Measurements from ENCODE around the gene CORIN. TPM values are rescaled to one million over a fixed set of nuclear protein-coding genes. Genes with fewer than 3 reads are reported as not detected.

The CORIN gene
- total RNA-seq, 1 donor from 2014 or later = 2.6 TPM

- Mint-ChIP-seq H3K4me1 (ENCODE audit: unreplicated experiment) (peaks cover 2% of the 10 kb centered on the region), H3K4me3 (ENCODE audit: unreplicated experiment) (no peak overlapping the region), H3K27ac (ENCODE audit: unreplicated experiment) (no peak overlapping the region), H3K36me3 (ENCODE audit: unreplicated experiment) (peaks cover 4% of the 10 kb centered on the region), H3K9me3 (ENCODE audit: unreplicated experiment) (peaks cover 14% of the 10 kb centered on the region), H3K27me3 (ENCODE audit: unreplicated experiment) (peaks cover 8% of the 10 kb centered on the region)
- no peak for DNase-seq (ENCODE audit: extremely low spot score, unreplicated experiment)
- TF ChIP-seq CTCF (IDR thresholded peaks at IDR 0.05) = no peak
Observed at GRCh38 chr4:47830265-47831025, 7.4 kb downstream of the CORIN start.

- Mint-ChIP-seq H3K27ac (ENCODE audit: unreplicated experiment) (no peak overlapping the region), H3K9me3 (ENCODE audit: unreplicated experiment) (peaks cover 14% of the 10 kb centered on the region), H3K4me3 (ENCODE audit: unreplicated experiment) (no peak overlapping the region), H3K4me1 (ENCODE audit: unreplicated experiment) (no peaks in the 10 kb centered on the region), H3K36me3 (ENCODE audit: unreplicated experiment) (peaks cover 4% of the 10 kb centered on the region), H3K27me3 (ENCODE audit: unreplicated experiment) (peaks cover 8% of the 10 kb centered on the region)
- DNase-seq (ENCODE audit: extremely low spot score, unreplicated experiment) = no peak
- no peak for TF ChIP-seq CTCF (IDR thresholded peaks at IDR 0.05)
Observed at GRCh38 chr4:47829438-47829837, 8.4 kb downstream of the CORIN start.

- peaks cover 13% of the 10 kb centered on the region for H3K27me3 Mint-ChIP-seq (ENCODE audit: unreplicated experiment)
- H3K4me3 Mint-ChIP-seq (ENCODE audit: unreplicated experiment) = no peak overlapping the region
- H3K27ac Mint-ChIP-seq (ENCODE audit: unreplicated experiment) = no peak overlapping the region
- no peak for TF ChIP-seq CTCF (IDR thresholded peaks at IDR 0.05)
- DNase-seq (ENCODE audit: extremely low spot score, unreplicated experiment) = no peak
- H3K36me3 Mint-ChIP-seq (ENCODE audit: unreplicated experiment) = no peaks in the 10 kb centered on the region
- H3K9me3 Mint-ChIP-seq (ENCODE audit: unreplicated experiment) = peaks cover under 1% of the 10 kb centered on the region
- H3K4me1 Mint-ChIP-seq (ENCODE audit: unreplicated experiment) = no peaks in the 10 kb centered on the region
Observed at GRCh38 chr4:47827343-47828047, 10.4 kb downstream of the CORIN start.

GRCh38 chr4:47824840-47825239 is 13.0 kb downstream of the CORIN start:
- H3K9me3 Mint-ChIP-seq (ENCODE audit: unreplicated experiment) = no peaks in the 10 kb centered on the region
- no peaks in the 10 kb centered on the region for H3K36me3 Mint-ChIP-seq (ENCODE audit: unreplicated experiment)
- H3K27me3 Mint-ChIP-seq (ENCODE audit: unreplicated experiment) = peaks cover 24% of the 10 kb centered on the region
- no peak overlapping the region for H3K4me3 Mint-ChIP-seq (ENCODE audit: unreplicated experiment)
- DNase-seq (ENCODE audit: extremely low spot score, unreplicated experiment) = no peak
- no peak for TF ChIP-seq CTCF (IDR thresholded peaks at IDR 0.05)
- no peak overlapping the region for H3K27ac Mint-ChIP-seq (ENCODE audit: unreplicated experiment)
- H3K4me1 Mint-ChIP-seq (ENCODE audit: unreplicated experiment) = no peaks in the 10 kb centered on the region

GRCh38 chr4:47819178-47819577 is 18.7 kb downstream of the CORIN start:
- no peak overlapping the region for H3K4me3 Mint-ChIP-seq (ENCODE audit: unreplicated experiment)
- H3K9me3 Mint-ChIP-seq (ENCODE audit: unreplicated experiment) = no peaks in the 10 kb centered on the region
- DNase-seq (ENCODE audit: extremely low spot score, unreplicated experiment) = no peak
- no peak overlapping the region for H3K27ac Mint-ChIP-seq (ENCODE audit: unreplicated experiment)
- H3K4me1 Mint-ChIP-seq (ENCODE audit: unreplicated experiment) = no peaks in the 10 kb centered on the region
- H3K36me3 Mint-ChIP-seq (ENCODE audit: unreplicated experiment) = no peaks in the 10 kb centered on the region
- TF ChIP-seq CTCF (IDR thresholded peaks at IDR 0.05) = no peak
- peaks cover 62% of the 10 kb centered on the region for H3K27me3 Mint-ChIP-seq (ENCODE audit: unreplicated experiment)
